OCI-M1 (cell line): ENCODE results near the gene LRMDA.

Experiments used
- DNase-seq: peaks from one replicate; lab custom pipeline; 2025; lab: John Stamatoyannopoulos, UW

The LRMDA gene

DNA sequence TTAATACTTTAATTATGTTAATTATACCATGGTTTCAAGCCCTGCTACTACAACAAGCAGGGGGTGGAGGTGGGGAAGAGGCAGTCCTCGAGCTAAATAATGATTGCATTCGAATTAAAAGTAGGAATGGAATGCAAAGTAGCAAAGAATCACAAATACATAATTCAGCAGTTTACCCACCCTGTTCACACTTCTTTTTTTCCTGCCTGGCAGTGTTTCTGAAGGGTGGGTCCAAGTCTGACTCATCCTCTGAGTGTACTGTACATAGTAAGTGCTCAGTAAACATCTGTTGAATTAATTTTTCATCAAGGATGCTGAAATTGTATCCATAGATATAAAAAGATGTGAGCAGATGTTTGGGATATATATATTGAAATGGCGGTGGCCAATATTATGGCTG is 778.8 kb downstream of the LRMDA start:
- DNase-seq = no peak

DNA sequence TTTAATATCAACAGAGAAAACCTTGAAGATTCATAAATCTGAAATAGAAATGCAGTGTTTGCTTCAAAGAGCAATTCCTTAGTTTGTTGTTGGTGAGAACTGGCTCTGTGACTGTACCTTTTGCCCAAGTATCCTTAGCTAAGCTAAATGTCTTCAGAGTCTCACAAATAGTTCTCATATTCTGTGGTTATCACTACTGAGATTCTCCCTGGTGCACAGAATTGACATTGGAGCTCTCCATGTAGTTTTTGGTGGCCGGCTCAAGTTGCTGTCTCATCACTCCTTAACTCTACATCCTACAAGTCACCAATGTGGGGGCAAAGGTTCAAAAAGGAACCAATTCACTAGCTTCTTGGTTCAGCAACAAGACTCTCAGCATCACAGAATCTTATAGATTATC is 780.3 kb downstream of the LRMDA start:
- no peak for DNase-seq

DNA sequence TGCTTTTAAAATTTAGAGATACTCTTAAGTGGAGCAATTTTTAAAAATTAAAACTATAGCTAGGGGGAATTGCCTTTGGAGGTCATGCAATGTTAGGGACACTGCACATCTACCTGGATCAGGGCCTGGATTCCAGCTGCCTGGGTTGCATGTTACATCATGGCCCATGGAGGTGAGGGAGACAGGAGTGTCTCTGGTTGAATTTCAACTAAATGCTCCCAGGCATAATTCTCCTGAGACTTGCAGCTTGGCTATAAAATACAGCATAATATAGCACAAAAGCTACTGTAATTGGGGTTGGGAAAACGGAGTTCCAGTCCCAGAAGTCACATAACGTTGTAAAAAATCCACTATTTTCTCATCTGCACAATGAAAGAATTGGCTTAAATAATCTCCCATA is 782.5 kb downstream of the LRMDA start:
- no peak for DNase-seq

DNA sequence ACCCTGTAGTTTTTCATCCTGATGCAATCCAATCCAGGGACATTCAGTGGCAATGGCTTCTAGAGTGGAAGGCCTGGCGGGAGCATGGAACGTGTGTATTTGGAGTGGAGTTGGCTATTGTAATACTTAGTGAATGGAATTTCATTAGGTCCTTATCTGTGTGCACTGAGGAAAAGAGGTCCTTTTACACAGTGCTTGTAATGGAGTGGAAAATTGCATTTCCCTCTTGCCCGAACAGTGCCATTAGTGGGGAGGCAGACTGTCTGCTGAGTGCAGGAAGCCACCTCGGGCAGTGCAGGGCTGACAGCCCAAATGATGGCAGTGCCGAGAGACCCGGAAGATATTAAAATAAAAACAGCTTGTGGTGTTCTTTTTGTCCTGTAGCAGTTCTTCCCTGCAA is 786.6 kb downstream of the LRMDA start:
- no peak for DNase-seq

DNA sequence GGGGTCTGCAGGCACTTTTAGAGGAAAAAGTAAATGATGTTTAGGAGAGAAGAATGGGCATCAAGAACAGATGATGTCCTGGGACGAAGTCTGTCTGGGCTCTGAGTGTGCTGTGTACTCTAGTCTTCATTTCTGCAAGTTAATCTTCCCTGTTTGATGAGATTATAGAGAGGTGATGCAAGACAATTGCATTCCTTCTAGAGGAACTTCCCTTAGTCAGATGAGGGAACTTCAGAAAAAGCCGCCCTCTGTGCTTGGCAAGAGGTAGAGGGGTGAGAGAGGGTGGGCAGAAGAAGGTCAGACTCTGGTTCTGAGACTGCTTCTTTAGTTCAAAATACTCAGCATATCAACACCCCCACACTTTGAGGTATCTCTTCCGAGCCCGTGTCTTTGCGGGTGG is 797.9 kb downstream of the LRMDA start:
- DNase-seq = no peak

DNA sequence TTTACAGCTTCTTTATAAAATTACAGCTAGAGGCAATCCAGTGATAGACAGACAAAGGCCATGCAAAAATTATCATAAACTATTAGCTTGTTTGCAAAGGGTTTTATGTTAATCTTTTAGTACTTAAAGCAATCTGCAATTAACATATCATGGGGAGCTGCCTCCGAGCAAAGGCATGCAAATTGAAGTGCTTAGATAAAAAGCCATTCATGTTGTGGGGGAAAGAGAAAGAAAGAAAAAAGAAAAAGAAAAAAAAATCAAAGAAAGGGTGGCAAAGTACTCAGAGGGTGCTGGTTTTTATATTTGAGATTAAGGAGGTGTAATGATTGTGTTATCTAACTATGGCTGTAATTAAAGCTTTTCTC is 799.5 kb downstream of the LRMDA start:
- DNase-seq = no peak

DNA sequence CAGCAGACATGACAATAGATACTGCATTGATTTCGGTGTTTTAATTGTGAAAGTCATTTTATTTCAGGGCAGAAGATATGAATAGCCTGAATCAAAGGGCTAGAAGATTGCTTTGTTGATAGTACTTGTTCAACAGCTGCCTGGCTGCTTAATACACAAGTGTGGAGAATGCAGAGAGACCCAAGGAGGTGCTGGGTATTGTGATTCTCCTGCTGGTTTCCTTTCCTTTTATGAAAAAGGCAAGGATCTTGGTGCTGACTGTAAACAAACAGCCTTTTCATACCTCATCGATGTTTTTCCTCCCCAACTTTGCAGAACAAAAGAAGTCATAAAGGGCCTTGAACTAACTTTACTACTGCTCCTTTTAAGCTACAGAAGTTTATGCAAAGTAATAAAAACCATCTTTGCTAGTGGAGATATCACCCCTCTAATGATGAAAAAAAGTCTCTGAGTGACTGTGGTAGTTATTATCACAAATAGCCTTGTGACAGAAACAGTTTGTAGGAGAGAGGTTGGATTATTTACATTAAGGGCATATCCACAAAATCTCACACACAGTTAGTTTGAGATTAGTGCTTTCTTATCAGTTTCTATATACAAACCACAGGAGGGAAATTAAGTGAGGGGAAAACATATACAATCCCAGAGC is 800.0 kb downstream of the LRMDA start:
- DNase-seq = no peak

DNA sequence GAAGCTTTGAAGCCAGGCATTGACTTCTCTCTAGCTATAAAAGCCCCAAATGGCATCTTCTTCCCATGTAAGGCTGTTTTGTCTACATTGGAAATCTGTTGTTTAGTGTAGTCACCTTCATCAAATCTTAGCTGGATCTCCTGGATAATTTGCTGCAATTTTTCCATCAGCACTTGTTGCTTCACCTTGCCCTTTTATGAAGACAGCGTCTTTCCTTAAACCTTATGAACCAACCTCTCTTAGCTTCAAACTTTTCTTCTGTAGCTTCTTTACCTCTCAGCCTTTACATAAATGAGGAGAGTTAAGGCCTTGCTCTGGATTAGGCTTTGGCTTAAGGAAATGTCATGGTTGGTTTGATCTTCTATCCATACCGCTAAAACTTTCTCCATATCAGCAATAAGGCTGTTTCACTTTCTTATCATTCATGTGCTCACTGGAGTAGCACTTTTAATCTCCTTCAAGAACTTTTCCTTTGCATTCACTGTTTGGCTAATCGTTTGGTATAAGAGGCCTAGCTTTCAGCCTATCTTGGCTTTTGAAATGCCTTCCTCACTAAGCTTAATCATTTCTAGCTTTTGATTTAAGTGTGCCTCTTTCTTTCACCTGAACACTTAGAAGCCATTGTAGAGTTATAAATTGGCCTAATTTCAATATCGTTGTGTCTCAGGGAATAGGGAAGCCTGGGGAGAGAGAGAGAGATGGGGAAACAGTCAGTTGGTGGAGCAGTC is 803.2 kb downstream of the LRMDA start:
- DNase-seq = no peak

DNA sequence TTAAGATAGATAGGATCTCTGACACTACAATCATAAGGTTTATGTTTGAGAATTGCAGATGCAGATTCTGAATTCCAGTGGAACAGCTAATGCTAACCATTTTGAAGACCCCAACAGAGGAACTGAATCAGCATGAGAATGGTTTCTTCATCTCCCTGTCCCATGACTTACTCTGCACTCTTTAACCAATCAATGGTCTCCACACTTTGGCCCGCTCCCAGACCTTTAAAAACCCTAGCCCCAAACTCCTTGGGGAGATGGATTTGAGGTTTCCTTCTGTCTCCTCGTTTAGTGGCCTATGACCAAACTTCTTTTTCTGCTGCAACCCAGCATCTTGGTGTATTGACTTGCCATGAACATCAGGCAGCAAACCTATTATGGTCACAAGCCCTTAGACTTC is 804.9 kb downstream of the LRMDA start:
- DNase-seq = no peak

DNA sequence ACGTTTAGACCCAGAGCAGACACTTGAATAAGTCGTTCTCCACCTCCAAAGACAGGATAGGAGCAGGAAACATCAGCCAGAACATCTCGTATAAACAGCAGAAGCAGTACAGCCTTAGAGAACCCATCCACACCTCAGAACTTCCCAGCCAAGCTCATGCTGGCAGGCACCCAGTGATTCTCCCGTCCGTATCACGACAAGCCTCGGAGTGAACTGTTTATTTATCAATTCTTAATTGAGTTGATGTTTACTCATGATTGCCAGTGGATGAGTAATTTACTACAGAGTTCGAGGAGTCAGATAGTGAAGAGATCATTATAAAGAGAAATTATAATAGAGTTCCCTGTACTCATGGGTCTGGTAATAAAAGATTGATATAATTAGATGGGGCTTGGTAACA is 811.5 kb downstream of the LRMDA start:
- DNase-seq = no peak

DNA sequence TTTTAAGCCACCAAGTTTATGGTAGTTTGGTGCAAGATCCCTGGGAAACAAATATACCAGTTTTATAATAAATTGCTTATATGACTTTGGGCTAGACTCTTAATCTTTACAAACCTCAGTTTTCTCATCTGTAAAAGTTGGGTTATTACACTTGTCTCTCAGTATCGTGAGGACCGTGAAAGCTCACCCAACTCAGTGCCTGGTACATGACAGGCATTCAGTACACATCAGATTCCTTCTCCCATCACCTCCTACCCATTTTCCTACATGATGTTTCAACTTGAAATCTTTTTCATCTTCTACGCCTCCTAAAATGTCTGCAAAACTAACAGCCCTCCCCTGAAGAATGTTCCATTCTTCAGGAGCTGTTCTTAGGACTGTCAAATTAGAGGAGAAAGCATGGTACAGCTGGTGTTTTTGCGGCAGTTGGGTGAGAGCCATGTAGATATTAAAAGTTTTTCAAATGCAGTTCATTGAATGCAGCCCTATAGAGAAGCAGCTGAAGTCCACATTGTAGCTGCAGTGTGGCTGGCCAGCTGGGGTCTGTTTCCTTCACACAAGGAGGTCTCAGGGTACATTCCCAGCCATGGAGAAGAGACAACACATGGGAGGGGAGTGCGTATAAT is 812.8 kb downstream of the LRMDA start:
- no peak for DNase-seq

DNA sequence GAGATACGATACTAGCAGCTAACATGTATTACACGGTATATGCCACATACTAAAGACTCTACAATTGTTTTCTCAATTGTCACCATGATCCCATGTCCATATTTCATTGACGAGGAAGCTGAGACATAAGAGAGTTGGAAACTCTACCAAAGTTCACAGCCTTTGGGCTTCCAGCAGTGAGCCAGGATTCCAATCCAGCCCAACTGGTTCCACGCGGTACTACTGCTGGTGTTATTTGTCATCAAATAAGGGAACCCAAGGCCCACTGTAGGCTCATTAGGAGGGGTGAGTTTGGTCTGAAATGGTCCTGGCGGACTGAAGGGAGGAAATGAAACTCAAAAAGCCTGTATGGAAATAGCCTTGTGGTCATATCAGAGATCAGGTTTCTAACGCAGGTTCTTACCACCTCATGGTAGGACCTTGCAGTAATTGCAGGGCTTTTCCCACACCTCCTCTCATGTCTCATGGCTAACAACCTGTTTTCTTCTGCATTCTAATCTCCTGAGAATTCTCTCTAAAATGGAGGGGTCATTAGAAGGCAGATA is 814.6 kb downstream of the LRMDA start:
- DNase-seq = no peak

DNA sequence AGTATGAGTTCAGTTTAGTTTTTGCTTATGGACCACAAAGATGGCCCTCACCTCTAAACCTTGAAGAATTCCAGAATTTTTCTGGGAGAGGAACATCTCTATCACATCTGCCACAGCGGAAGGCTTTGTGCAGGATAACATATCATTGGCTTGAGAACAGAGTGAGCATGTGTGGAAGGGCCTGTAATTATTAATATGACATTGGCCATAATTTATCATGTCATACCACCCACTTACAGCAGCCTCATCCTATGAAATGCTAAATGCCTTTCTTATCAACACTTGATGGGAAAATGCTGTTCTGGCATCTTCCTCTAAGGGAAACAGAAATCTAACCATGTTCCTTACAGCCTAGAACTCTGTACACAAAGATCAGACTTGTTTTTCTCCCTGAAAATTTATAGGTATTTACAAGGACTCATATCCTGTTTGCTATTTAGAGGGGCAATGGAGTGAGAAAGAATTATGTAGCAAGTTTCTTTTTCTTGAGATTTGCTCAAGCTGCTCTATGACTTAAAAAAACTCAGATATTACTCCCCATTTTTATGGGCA is 817.3 kb downstream of the LRMDA start:
- DNase-seq = no peak

DNA sequence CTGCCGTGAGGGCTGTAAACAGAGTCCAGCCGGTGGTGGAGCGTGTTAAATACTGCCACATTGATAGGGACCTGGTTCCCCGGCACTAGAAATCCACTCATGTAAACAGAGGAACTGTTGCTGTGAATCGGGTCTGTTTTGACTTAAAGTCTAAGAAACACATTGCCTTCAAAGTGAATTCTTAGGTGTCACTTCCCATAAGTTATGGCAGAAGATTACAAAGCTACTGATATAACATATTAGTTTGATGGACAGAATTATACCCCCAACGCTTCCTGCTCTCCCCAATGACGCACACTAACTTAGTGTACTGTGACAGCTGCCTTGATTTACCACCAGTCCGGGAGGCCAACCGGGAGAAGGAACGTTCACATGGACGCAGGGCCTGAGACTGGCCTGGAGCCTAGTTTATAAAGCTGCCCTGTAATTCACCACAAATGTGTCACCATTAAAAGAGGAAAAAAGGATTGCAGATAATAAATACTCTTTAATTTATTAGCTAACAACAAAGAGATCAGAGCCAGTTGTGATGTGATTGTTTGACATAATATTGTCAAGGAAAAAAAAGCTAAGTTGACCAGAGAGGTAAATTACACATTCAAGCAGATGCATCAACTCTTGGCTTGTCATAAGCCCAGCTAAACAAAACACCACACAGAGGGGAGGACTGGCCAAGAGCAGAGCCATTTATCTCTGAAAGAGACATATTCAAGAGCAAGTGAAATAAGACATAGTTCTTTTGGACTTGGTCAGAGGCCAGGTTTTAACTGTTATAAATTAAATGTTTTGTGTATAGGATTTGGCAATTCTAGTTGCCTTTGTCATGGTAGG is 820.6 kb downstream of the LRMDA start:
- no peak for DNase-seq

DNA sequence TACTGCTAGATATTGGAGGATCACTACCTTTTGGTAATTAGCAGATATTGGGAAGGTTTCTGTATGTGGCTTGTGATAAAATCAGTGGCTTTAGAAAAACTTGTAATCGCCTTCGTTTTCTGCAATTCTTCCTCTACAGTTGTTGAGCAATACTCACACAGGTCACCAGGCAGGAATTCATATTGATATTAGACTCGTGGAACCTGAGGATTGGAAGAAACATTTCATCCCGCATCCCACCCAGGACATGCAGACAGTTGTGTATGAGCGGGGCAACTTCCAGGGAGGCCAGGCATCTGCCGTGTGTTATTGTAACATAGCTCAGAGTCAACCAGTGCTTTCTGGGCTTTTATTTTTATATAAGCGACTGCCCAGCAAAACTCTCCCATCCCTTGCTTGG is 821.3 kb downstream of the LRMDA start:
- no peak for DNase-seq

DNA sequence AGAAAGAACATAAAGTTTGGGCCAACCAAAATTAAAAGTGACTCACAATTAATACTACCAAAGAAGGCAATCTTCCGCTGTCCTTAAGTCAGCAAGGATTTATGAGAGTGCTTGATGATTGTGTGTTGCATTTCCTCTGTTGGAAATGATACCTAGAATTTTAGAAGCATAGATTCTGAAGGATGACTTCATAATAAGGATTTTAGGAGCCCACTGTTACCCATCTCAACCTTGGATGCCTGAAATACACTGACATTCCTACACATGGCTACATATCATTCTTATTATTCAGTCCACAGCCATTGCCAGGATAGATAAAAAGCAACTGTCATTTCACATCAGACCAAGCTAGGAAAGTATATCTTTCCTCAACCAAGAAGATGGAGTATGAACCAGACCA is 823.8 kb downstream of the LRMDA start:
- no peak for DNase-seq

DNA sequence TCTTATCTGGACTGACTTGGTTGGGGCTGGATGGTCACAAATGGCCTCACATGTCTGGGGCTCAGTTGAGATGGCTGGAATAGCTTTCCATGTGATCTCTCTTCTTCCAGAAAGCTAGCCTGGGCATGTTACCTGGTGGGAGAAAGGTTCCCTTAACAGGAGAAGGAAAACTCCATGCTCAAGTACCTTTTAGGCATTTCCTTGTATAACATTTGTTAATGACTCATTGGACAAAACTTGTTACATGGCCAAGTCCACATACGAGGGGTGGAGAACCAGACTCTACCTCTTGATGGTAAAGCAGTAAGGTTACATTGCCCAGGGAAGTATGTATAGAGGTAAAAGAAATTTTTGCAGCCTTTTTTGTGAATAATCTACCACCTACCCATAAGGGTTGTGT is 826.4 kb downstream of the LRMDA start:
- DNase-seq = no peak

DNA sequence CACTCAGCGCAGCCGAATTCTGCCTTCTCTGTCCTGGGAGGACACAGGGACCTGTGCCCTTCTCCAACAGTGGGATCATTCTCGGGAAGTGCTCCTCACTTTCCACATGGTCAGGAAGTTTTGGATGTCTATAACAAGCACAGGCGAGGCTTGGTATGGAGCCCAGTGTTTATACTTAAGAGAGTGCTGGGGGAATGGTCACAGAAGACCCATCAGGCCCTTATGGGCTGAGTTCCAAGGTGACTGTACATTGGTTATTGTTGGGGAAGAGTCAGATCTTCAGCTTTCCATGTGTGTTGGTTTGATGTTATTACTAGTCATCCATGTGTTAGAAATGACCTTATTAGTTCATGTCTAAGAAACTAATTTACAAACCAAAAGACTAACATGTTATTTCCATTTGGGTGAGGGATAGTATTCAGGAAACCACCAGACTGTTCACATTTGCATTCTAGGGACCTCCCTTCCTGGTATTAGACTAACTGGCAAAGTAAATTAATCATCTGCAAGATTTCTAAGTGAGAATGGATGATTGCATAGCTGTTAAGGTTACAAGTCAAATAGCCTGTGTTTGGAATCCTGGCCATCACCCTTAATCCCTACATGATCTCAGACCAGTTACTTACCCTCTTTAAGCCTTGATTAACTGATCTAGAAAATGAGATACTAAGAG is 834.2 kb downstream of the LRMDA start:
- no peak for DNase-seq

DNA sequence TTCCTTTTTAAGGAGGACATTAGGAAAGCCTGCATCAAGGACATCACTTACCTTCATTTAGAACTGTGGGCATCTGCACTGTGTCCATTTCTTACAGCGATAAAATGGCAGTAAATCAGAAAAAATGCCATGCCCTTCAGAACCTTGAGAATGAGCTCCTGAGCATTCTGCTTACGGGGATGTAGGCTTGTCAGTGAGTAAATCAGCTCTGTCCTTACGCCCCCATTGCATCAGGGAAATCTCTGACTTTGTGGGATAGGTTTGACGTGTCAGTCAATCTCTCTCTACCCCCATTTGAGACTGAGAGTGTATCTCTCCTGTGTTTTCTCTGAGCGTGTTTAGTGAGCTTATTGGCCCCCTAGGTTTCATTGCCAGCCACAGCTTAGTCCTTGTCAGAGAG is 837.1 kb downstream of the LRMDA start:
- no peak for DNase-seq

DNA sequence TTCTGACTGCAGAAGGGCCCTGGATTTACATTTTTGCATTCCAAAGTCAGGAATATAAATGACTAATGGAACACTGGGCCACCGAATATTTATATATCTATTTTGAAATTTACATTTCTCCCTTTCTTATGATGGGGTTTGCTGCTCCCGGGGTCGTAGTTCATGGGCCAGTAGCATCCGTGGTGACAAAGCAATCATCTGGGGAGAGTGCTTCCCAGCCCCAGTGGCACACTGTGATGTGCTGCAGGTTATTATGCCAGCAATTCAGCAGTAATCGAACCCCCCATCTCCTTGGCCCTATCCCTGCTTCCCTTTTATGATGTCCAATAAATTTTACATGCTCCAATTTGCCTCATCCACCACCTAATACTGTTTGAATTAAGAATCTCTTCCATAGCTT is 837.5 kb downstream of the LRMDA start:
- DNase-seq = no peak

DNA sequence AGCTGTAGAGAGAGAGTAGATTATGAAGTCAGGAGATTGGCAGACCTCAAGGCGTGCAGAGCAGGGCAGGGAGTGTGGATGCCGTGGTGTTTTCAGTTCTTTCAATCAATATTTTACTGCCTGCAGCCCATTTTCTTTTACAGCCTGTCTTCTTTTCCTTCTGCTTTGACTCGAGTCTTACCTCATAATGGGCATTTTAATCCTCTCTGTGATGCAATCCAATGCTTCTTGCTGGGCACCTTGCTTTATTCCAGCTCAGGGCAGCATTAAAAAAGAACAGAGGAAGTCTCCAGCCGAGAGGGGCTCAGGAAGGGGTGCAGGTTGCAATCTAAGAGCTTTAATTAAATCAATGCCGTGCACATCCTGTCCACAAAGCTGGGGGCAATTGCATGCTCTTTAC is 839.0 kb downstream of the LRMDA start:
- no peak for DNase-seq

DNA sequence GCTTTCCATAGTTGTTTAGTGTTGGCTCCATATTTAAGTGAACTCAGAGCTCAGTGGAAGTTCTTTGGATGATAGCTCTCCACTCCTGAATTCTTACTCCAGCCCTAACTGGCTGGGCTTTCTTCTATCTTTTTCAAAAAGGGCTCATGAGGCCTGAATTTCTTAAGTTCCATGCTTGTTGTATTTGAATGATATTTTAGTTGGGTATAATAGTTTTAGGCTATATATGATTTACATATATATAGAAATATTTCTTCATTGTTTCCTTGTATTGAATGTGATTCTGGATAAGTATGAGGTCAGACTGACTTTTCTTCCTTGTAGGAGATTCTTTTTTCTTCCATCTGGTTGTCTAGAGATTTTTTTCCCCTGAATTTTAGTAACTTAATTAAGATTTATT is 843.5 kb downstream of the LRMDA start:
- no peak for DNase-seq
